ENCODE results near the gene GAPDHS.
A peak's percentile ranks its signal among the peaks of the same experiment; 100 is the strongest.

GAPDHS gene

GRCh38 chr19:35539850-35540249 is 6.6 kb downstream of the GAPDHS start:
- no peak for DNase-seq

GRCh38 chr19:35540356-35540927 is 7.2 kb downstream of the GAPDHS start:
- no peak for DNase-seq

- DNase-seq, result no peak
Measured at GRCh38 chr19:35542209-35542608, 9.0 kb downstream of the GAPDHS start.

GRCh38 chr19:35543280-35544109 is 10.2 kb downstream of the GAPDHS start:
- no peak for DNase-seq

- DNase-seq, result no peak
Measured at GRCh38 chr19:35544110-35544802, 11.0 kb downstream of the GAPDHS start.

- DNase-seq, result peak; percentile 90
Measured at GRCh38 chr19:35545001-35545854, 12.0 kb downstream of the GAPDHS start, which contains the start of gene TMEM147. TSS of gene TMEM147 (plus strand) at chr19:35545626. CDS start at chr19:35545740, 114 bp downstream.

GRCh38 chr19:35545855-35546381 is 12.7 kb downstream of the GAPDHS start:
- DNase-seq, result no peak

GRCh38 chr19:35546532-35546931 is 13.3 kb downstream of the GAPDHS start:
- no peak for DNase-seq

- peak; percentile 48 for DNase-seq
Measured at GRCh38 chr19:35549174-35549788, 16.0 kb downstream of the GAPDHS start.

GRCh38 chr19:35549879-35550523 is 16.7 kb downstream of the GAPDHS start:
- no peak for DNase-seq

GRCh38 chr19:35551091-35551810 is 18.0 kb downstream of the GAPDHS start:
- DNase-seq, result no peak

- DNase-seq, result no peak
Measured at GRCh38 chr19:35552534-35553384, 19.5 kb downstream of the GAPDHS start.

GRCh38 chr19:35553385-35554000 is 20.2 kb downstream of the GAPDHS start:
- DNase-seq, result no peak

GRCh38 chr19:35554076-35554475 is 20.8 kb downstream of the GAPDHS start:
- no peak for DNase-seq

- DNase-seq, result no peak
Measured at GRCh38 chr19:35555301-35556005, 22.2 kb downstream of the GAPDHS start.

GRCh38 chr19:35556025-35556590 is 22.9 kb downstream of the GAPDHS start:
- no peak for DNase-seq

GRCh38 chr19:35556846-35557538 is 23.7 kb downstream of the GAPDHS start:
- no peak for DNase-seq
